SK-N-MC (cell line): ENCODE data around the gene ADARB1.

Experiments used
- EZH2 ChIP-seq: fragments of 200-600 bp; sonication (generic); IDR thresholded peaks from one replicate; pipeline ENCODE4 v1.6.1; 2017; ENCODE audit warnings: antibody characterized with exemption
- FOXP2 ChIP-seq: optimal IDR thresholded peaks from 2 replicates; pipeline ENCODE3; 2011; ENCODE audit warnings: mild to moderate bottlenecking, moderate library complexity; ENCODE audit not compliant: insufficient read depth; ENCODE audit errors: extremely low read length, control extremely low read depth
- POLR2AphosphoS5 ChIP-seq: IDR thresholded peaks from 2 replicates; pipeline ENCODE4 v1.6.1; 2012; ENCODE audit warnings: mild to moderate bottlenecking, low read depth, low read length, borderline replicate concordance

DNA sequence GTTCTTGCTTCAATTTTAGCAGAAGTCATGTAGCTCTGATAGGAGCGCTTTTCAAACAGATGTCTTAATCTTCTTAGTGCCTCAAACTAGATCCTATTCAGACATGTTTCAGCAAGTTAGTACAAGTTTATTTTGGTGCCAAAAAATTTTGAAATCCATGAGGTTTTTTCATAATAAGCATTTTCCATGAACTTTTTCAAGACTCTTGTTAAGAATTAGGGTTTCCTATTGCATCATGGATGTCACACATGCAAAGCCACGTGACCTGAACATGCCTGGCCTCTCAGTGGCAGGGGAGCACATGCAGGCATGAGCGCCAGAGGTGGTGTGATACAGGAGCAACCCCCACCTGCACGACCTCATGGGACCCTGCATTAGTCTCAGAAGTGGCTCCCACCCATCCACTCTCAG is 145.7 kb downstream of the ADARB1 start:
- TF ChIP-seq EZH2 (no peak), POLR2AphosphoS5 (no peak), FOXP2 (no peak)
